Ramos (cell line): ENCODE measurements around the gene TP53I13.

ENCODE experiments used
- in situ Hi-C: fragments of 300-500 bp; cut with MboI; formaldehyde crosslinking; loops from one replicate; pipeline ENCODE4 v1.14.3; 2022; ENCODE audit warnings: low sequenced_read_pairs; ENCODE audit not compliant: unreplicated experiment

The TP53I13 gene

DNA sequence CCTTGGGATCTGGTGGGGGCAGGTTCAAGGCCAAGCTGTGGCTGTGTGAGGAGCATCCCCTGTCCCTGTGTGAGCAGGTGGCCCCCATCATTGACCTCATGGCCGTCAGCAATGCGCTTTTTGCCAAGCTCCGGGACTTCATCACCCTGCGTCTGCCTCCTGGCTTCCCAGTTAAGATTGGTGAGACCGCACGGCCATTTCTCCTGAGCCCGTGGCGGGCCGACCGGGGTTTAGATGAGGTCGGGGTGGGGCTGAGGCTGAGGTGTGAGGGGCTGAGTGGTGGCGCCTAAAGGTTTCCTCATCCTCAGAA lies 43.5 kb downstream of the TP53I13 start:
- in situ Hi-C loops, result no loop called here

GRCh38 chr17:29612404-29613280 lies 44.1 kb downstream of the TP53I13 start:
- in situ Hi-C loops, result no loop called here

- in situ Hi-C loops, result no loop called here
Measured at GRCh38 chr17:29613352-29613837, 44.9 kb downstream of the TP53I13 start.

DNA sequence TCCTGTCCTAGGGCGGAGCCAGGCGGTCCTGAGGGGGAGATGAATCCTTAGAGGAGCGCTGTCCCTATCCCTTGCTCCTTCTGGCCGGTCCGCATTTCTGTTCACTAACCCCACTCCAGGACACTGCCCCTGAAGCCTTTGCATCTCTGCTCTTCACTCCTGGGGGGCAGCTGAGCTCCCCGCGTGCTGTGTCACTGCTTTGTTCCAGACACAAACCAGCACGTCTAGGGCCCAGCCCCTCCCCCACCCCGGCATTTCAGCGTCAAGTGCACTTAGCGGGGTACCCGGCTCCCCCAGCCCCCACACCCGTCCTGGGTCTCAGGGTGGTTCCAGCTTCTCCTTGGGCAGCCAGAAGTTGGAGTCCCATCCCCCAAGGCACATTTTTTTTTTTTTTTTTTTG lies 45.4 kb downstream of the TP53I13 start:
- in situ Hi-C loops, result no loop called here

DNA sequence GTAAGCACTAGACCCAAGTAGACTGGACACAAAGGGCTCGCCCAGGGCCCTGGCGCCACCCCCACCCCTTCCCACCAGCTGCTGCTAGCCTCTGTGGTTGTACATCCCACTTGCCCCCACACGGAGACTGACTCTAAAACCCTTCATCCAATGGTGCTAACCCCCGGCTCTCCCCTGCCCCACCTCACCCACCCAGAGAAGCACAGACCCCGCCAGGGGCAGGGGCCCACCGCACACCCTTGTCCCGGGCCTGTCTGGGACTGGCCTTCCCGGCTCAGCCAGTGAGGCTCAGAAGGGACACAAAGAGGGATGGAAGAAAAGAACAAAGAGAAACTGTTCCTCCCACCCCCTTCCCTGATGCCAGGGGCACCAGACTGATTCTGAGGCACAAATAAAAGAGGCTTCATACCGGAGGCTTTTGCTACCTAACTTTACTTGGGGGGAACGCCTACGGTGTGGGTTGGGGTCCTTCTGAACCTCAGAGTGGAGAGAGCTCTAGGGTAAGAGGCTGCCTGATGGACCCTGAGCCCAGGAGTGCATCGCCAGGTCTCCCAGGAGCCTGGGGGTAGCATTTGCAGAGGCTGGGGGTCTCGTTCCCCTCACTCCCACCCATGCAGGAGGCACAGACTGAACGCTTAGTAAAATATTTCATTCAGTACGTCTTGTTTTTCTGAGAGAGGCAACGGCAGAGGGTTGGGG lies 46.0 kb downstream of the TP53I13 start:
- in situ Hi-C loops, result no loop called here

GRCh38 chr17:29615048-29615385 lies 46.5 kb downstream of the TP53I13 start:
- in situ Hi-C loops, result no loop called here

DNA sequence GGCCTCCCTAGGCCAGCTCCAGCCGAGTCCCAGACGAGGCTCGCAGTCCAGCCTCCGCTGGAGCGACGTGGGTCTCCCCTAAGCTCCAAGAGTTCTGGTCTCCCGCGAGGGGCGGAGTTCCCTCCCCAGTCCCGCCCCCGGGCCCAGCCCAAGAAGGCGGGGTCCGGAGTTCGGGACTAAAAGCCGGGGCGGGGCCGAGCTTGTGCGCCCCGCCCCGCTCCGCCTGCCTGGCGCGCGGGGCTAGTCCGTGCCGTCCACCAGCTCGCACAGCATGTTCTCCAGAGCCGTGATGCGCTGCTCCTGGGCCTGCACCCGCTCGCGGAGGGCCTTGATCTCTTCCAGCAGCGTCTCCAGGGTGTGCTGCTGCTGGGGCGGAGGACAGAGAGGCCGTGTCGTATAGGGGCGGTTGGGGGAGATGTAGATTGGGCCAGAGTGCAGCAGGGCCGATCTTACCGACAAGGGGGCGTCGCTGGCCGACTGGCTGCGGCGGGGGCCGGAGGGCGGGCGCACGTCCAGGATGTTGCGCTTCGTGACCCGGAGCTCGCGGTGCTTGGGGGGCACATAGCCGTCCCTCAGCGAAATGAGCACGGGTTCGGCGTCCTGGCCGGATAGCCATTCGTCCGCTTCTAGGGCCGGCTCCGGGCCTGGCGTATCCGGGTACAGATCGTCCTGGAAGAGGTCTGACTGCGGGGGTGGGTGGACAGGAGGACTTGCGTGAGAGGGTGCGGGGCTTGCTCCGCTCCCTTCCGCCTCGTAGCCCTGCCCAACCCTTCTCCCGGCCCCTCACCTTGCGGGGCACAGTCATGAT lies 47.2 kb downstream of the TP53I13 start:
- in situ Hi-C loops, result no loop called here

GRCh38 chr17:29616300-29617048 lies 48.0 kb downstream of the TP53I13 start:
- in situ Hi-C loops, result no loop called here

- in situ Hi-C loops, result no loop called here
Measured at GRCh38 chr17:29617125-29617480, 48.6 kb downstream of the TP53I13 start.

DNA sequence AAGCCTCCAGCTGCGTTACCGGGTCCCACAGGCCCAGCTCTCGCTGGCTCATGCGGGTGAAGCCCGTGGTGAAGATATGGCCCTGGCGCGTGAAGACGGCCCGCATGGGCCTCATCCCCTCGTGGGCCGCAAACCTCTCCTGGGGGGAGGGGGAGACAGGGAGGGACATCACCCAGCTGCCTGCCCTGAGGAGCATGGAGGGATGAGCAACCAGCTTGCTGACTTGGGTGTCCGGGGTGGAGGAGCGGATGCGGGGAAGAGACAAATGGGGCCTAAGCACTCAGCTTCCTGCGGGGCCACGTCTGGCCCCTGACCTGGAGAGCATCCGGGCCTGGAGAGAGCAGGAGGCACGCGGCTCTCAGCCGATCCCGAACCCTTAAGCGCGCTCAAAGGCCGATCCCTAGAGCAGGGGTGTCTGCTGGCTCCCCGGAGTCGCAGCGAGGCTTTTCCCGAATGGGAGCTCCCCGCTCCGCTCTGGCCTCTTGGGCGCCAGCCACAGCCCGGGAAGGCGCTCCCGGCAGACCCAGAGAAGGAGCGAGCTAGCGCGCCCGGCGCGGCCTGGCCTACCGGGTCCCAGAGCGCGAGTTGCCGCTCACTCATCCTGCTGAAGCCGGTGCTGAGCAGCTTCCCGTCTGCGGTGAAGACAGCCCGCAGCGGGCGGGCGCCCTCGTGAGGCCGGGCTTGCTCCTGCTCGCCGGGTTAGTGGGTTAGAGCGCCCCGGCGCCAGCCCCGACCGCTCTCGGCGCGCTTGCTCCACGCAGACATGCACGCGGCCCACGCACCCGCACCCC lies 49.2 kb downstream of the TP53I13 start:
- in situ Hi-C loops, result no loop called here

DNA sequence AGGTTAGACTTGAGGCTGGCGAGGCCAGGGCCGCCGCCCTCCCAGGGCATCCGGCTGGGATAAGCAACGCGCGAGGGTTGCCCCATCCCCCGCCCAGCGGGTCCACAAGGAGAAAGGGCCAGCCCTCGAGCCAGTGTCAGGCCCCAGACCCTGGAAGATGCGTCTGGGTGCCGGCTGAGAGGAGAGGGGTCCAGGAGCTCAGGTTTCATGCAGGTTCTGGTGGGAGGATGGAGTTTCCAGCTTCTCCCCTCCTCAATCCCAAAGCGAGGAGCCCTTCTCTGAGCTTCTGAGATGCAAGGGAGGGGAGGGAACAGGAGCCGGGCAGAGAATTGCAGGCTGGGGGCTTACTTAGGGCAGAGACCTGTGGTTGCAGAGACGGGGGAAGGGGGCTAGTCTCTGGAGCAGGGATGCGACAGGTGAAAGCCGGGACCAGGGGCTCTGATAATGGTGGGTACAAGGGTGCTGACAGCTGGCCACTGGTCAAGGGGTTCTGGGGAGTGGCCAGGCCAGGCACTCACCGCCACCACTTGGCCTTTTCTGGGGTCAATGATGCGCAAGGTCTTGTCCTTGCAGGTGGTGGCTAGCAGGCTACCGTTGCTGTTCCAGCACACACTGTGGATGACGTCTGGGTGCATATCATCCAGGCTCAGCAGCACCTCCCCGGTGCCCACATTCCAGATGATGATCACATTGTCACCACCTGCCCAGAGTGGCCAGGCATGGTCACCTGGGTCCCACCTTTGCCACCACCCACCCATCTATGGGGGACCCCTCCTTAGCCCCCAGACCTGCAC lies 50.0 kb downstream of the TP53I13 start:
- in situ Hi-C loops, result no loop called here

DNA sequence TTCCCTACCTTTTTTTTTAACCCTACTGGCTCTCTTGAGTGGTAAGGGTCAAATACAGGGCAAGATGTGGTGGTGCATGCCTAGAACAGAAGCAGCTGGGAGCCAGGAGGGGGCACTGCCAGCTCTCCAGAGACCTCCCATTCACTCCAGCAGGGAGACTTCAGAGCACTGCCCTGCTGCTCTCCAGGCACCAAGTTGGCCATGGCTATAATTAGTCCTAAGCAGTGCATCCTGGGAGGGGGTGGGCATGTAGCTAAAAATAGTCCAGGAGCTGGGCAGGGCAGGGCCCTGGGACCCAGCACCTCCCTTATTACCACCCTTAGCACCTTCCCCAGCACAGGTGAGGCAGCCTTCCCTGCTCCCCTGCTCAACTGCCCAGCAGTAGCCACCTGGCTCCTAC lies 50.8 kb downstream of the TP53I13 start:
- in situ Hi-C loops, result no loop called here

- in situ Hi-C loops, result no loop called here
Measured at GRCh38 chr17:29620271-29620670, 51.8 kb downstream of the TP53I13 start.

- in situ Hi-C loops, result no loop called here
Measured at GRCh38 chr17:29620779-29621500, 52.4 kb downstream of the TP53I13 start.

DNA sequence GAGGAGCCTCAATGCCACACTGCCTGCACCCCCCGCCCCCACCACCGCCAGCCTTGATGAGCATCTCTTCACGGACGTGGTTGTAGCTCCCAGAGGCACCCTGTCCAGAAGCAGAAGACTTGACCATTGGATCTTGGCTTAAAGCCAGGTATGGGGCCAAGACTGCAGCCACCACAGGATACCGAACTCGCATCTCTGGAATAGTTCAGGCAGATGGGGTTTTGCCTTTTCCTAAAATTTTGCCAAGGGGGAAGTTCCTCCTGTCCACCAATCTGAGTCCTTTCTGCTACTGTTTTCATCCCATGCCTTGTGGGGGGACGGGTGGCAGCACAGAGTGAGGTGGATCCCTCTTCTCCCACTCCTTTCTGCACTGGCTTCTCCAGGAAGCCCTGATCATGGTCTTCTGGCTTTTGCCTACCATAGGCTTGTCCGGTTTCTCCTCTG lies 53.3 kb downstream of the TP53I13 start:
- in situ Hi-C loops, result no loop called here
